ENCODE measurements around the gene PRDM15.

Gene PRDM15

GRCh38 chr21:41834252-41834925 lies 44.8 kb downstream of the PRDM15 start:
- TF ChIP-seq TEAD4 (IDR thresholded peaks at IDR 0.05) (no peak), TCF12 (IDR thresholded peaks at IDR 0.05; ENCODE audit: low read depth) (no peak), EP300 (IDR thresholded peaks at IDR 0.05; ENCODE audit: borderline replicate concordance) (no peak), NFIC (IDR thresholded peaks at IDR 0.05) (no peak)

GRCh38 chr21:41833497-41834115 lies 45.5 kb downstream of the PRDM15 start:
- TF ChIP-seq FOXM1 (IDR thresholded peaks at IDR 0.05; ENCODE audit: borderline replicate concordance, low read depth) (no peak), TEAD4 (IDR thresholded peaks at IDR 0.05) (no peak), CEBPB (IDR thresholded peaks at IDR 0.05) (no peak), MAX (IDR thresholded peaks at IDR 0.05) (no peak), USF1 (IDR thresholded peaks at IDR 0.05) (no peak), TAF1 (IDR thresholded peaks at IDR 0.05; ENCODE audit: low read depth) (no peak), RAD21 (IDR thresholded peaks at IDR 0.05; ENCODE audit: low read depth) (no peak), EP300 (IDR thresholded peaks at IDR 0.05; ENCODE audit: borderline replicate concordance) (no peak), NFIC (IDR thresholded peaks at IDR 0.05) (no peak)
- TF ChIP-seq, protein P1, sequence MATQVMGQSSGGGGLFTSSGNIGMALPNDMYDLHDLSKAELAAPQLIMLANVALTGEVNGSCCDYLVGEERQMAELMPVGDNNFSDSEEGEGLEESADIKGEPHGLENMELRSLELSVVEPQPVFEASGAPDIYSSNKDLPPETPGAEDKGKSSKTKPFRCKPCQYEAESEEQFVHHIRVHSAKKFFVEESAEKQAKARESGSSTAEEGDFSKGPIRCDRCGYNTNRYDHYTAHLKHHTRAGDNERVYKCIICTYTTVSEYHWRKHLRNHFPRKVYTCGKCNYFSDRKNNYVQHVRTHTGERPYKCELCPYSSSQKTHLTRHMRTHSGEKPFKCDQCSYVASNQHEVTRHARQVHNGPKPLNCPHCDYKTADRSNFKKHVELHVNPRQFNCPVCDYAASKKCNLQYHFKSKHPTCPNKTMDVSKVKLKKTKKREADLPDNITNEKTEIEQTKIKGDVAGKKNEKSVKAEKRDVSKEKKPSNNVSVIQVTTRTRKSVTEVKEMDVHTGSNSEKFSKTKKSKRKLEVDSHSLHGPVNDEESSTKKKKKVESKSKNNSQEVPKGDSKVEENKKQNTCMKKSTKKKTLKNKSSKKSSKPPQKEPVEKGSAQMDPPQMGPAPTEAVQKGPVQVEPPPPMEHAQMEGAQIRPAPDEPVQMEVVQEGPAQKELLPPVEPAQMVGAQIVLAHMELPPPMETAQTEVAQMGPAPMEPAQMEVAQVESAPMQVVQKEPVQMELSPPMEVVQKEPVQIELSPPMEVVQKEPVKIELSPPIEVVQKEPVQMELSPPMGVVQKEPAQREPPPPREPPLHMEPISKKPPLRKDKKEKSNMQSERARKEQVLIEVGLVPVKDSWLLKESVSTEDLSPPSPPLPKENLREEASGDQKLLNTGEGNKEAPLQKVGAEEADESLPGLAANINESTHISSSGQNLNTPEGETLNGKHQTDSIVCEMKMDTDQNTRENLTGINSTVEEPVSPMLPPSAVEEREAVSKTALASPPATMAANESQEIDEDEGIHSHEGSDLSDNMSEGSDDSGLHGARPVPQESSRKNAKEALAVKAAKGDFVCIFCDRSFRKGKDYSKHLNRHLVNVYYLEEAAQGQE (IDR thresholded peaks at IDR 0.05; ENCODE audit: low read depth), result no peak

GRCh38 chr21:41832596-41833496 lies 46.3 kb downstream of the PRDM15 start:
- no peak for TF ChIP-seq EGR1 (IDR thresholded peaks at IDR 0.05)
- no peak for TF ChIP-seq EP300 (IDR thresholded peaks at IDR 0.05; ENCODE audit: borderline replicate concordance)
- no peak for TF ChIP-seq TEAD4 (IDR thresholded peaks at IDR 0.05)
- TF ChIP-seq, protein P1 (IDR thresholded peaks at IDR 0.05; ENCODE audit: low read depth), result no peak
- no peak for TF ChIP-seq CEBPB (IDR thresholded peaks at IDR 0.05)
- TF ChIP-seq NFIC (IDR thresholded peaks at IDR 0.05), result no peak
- TF ChIP-seq TCF12 (IDR thresholded peaks at IDR 0.05; ENCODE audit: low read depth), result no peak
- no peak for TF ChIP-seq ZBTB7A (IDR thresholded peaks at IDR 0.05; ENCODE audit: low read depth)
- no peak for TF ChIP-seq RAD21 (IDR thresholded peaks at IDR 0.05; ENCODE audit: low read depth)
- TF ChIP-seq USF1 (IDR thresholded peaks at IDR 0.05), result no peak
- no peak for TF ChIP-seq TAF1 (IDR thresholded peaks at IDR 0.05; ENCODE audit: low read depth)
- no peak for TF ChIP-seq CREB1 (IDR thresholded peaks at IDR 0.05; ENCODE audit: low read depth)

GRCh38 chr21:41831866-41832595 lies 47.1 kb downstream of the PRDM15 start:
- TF ChIP-seq EGR1 (IDR thresholded peaks at IDR 0.05) (no peak), EP300 (IDR thresholded peaks at IDR 0.05; ENCODE audit: borderline replicate concordance) (no peak), TEAD4 (IDR thresholded peaks at IDR 0.05) (no peak), CREB1 (IDR thresholded peaks at IDR 0.05; ENCODE audit: low read depth) (no peak), TAF1 (IDR thresholded peaks at IDR 0.05; ENCODE audit: low read depth) (no peak), USF1 (IDR thresholded peaks at IDR 0.05) (no peak), MAX (IDR thresholded peaks at IDR 0.05) (no peak)
- TF ChIP-seq, protein P1 (IDR thresholded peaks at IDR 0.05; ENCODE audit: low read depth), result no peak

Measured in Ishikawa (cell line).